ENCODE results near the gene GABARAP. TPM values are rescaled to one million over a fixed set of nuclear protein-coding genes. Genes with fewer than 3 reads are reported as not detected.

The GABARAP gene
- total and polyA plus RNA-seq, 2 of the 13 experiments (the other 11 are each of a cell fraction or from before 2014, with no cell fraction given) = 161 to 310 TPM

- TF ChIP-seq MNT (IDR thresholded peaks at IDR 0.05) (no peak), ARNT (IDR thresholded peaks at IDR 0.05) (no peak), YEATS2 (CRISPR knock-in tag; IDR thresholded peaks at IDR 0.05; ENCODE audit: borderline replicate concordance) (no peak), ZBTB8A (CRISPR knock-in tag; IDR thresholded peaks at IDR 0.05; ENCODE audit: borderline replicate concordance, low read depth) (no peak), CREM (IDR thresholded peaks at IDR 0.05) (peak; percentile 61; the same call in 1 of the 2 replicates), CREM (CRISPR knock-in tag; IDR thresholded peaks at IDR 0.05) (no peak), NRL (CRISPR knock-in tag; IDR thresholded peaks at IDR 0.05; ENCODE audit: borderline replicate concordance) (no peak; the same call in 1 of the 2 replicates), BRCA1 (CRISPR knock-in tag; IDR thresholded peaks at IDR 0.05) (no peak), MATR3 (CRISPR knock-in tag; IDR thresholded peaks at IDR 0.05) (no peak), MIER3 (CRISPR knock-in tag; IDR thresholded peaks at IDR 0.05; ENCODE audit: borderline replicate concordance) (no peak), NCOA1 (CRISPR knock-in tag; IDR thresholded peaks at IDR 0.05) (no peak), ZNF280D (CRISPR knock-in tag; IDR thresholded peaks at IDR 0.05) (peak; percentile 80; the same call in 1 of the 2 replicates), ZNF574 (CRISPR knock-in tag; IDR thresholded peaks at IDR 0.05) (peak; percentile 67), SMAD1 (CRISPR knock-in tag; IDR thresholded peaks at IDR 0.05; ENCODE audit: borderline replicate concordance, low read depth) (0 out of 2 replicates have a peak, but pooled peaks have one; percentile 13), RAD21 (CRISPR knock-in tag; IDR thresholded peaks at IDR 0.05) (no peak), ZNF597 (CRISPR knock-in tag; IDR thresholded peaks at IDR 0.05) (no peak), KMT2A (CRISPR knock-in tag; IDR thresholded peaks at IDR 0.05) (no peak), SAP130 (CRISPR knock-in tag; IDR thresholded peaks at IDR 0.05; ENCODE audit: low read depth) (peak; percentile 68), ZNF691 (CRISPR knock-in tag; IDR thresholded peaks at IDR 0.05; ENCODE audit: borderline replicate concordance, low read depth) (no peak), KDM2A (CRISPR knock-in tag; IDR thresholded peaks at IDR 0.05; ENCODE audit: borderline replicate concordance, low read depth) (peak; percentile 52; the same call in 1 of the 2 replicates), ZNF557 (CRISPR knock-in tag; IDR thresholded peaks at IDR 0.05) (no peak)
Observed at GRCh38 chr17:7258731-7259554, 16.7 kb upstream of the GABARAP start (continued).
